ENCODE results near the gene GRPEL1.

Gene GRPEL1

GRCh38 chr4:7021930-7022664 lies 45.8 kb downstream of the GRPEL1 start (continued):
- TF ChIP-seq ZNF660 (tag by site-specific recombination; IDR thresholded peaks at IDR 0.05) (no peak), PRDM1 (tag by site-specific recombination; IDR thresholded peaks at IDR 0.05) (no peak), ZNF518A (tag by site-specific recombination; conservative IDR thresholded peaks at IDR 0.05; ENCODE audit: low read depth) (no peak)

- no peak overlapping the region for H3K27ac ChIP-seq (ENCODE audit: extremely low read depth, low read depth, low read length)
- H3K4me1 ChIP-seq (ENCODE audit: control insufficient read depth, insufficient read depth, low read length): no peaks in the 10 kb centered on the region
- ChIA-PET CTCF (no interaction called here), POLR2A (no interaction called here)
- no peak overlapping the region for H3K4me3 ChIP-seq (ENCODE audit: low read depth, low read length)
- H3K9me3 ChIP-seq (ENCODE audit: control insufficient read depth, insufficient read depth, low read depth, low read length): no peaks in the 10 kb centered on the region
- TF ChIP-seq PRDM6 (tag by site-specific recombination; IDR thresholded peaks at IDR 0.05) (no peak), ZNF121 (tag by site-specific recombination; IDR thresholded peaks at IDR 0.05) (0 out of 2 replicates have a peak, but pooled peaks have one; percentile 42)
- peaks cover 4 to 73% of the 10 kb centered on the region in 2 experiments; a peak in 1 of 3 replicates for H3K36me3 ChIP-seq (ENCODE audit: control insufficient read depth in 2 of 2, insufficient read depth in 1 of 2, low read length in 2 of 2)
Measured at GRCh38 chr4:7021355-7021754, 46.5 kb downstream of the GRPEL1 start.

- CTCF ChIA-PET: interaction anchor here (0.7 to 1.0 kb wide), 2 partner anchors 22 to 605 kb away, joined by 3 to 6 read pairs; partner anchors contain the start of gene TADA2B
Measured at GRCh38 chr4:7020856-7021255, 47.0 kb downstream of the GRPEL1 start.

More at GRCh38 chr4:7020856-7021255, 47.0 kb downstream of the GRPEL1 start:
- H3K4me3 ChIP-seq (ENCODE audit: low read depth, low read length): no peak overlapping the region
- no peaks in the 10 kb centered on the region for H3K4me1 ChIP-seq (ENCODE audit: control insufficient read depth, insufficient read depth, low read length)
- H3K27ac ChIP-seq (ENCODE audit: extremely low read depth, low read depth, low read length): no peak overlapping the region
- POLR2A ChIA-PET: no interaction called here
- H3K36me3 ChIP-seq (ENCODE audit: control insufficient read depth in 2 of 2, insufficient read depth in 1 of 2, low read length in 2 of 2): peaks cover 4 to 73% of the 10 kb centered on the region in 2 experiments; a peak in 1 of 3 replicates
- H3K9me3 ChIP-seq (ENCODE audit: control insufficient read depth, insufficient read depth, low read depth, low read length): no peaks in the 10 kb centered on the region
- no peak for TF ChIP-seq BCL11A (tag by site-specific recombination; IDR thresholded peaks at IDR 0.05; ENCODE audit: low read depth)
- no peak for TF ChIP-seq ZNF654 (tag by site-specific recombination; IDR thresholded peaks at IDR 0.05; ENCODE audit: low read depth)
- TF ChIP-seq ZNF18 (tag by site-specific recombination; IDR thresholded peaks at IDR 0.05): no peak
- TF ChIP-seq HOXA7 (CRISPR knock-in tag; IDR thresholded peaks at IDR 0.05; ENCODE audit: borderline replicate concordance): no peak
- no peak for TF ChIP-seq ZNF341 (tag by site-specific recombination; IDR thresholded peaks at IDR 0.05; ENCODE audit: low read depth)
- TF ChIP-seq REPIN1 (tag by site-specific recombination; IDR thresholded peaks at IDR 0.05; ENCODE audit: low read depth): no peak
- TF ChIP-seq CTCF (tag by site-specific recombination; IDR thresholded peaks at IDR 0.05): no peak
- TF ChIP-seq ZNF184 (tag by site-specific recombination; IDR thresholded peaks at IDR 0.05): no peak
- no peak for TF ChIP-seq ZNF701 (tag by site-specific recombination; IDR thresholded peaks at IDR 0.05)
- TF ChIP-seq OSR2 (tag by site-specific recombination; IDR thresholded peaks at IDR 0.05): no peak
- no peak for TF ChIP-seq ZNF785 (tag by site-specific recombination; IDR thresholded peaks at IDR 0.05)

All from HEK293 (cell line).